HG02870 (cell line): ENCODE measurements around the gene KCNAB1.
"Not testable (repeated sequence)": the region's sequence is repeated elsewhere in the genome, so short reads cannot be mapped to it uniquely, and the experiment has no call there.

ENCODE experiments used
- ATAC-seq: cut with Tn5 transposase; IDR thresholded peaks from one replicate; pipeline ENCODE4 v1.9.1; 2021; ENCODE audit warnings: mild to moderate bottlenecking, moderate library complexity; ENCODE audit not compliant: unreplicated experiment

KCNAB1 gene

GRCh38 chr3:156174229-156174847 is 54.0 kb downstream of the KCNAB1 start:
- no peak for ATAC-seq

GRCh38 chr3:156175570-156175969 is 55.2 kb downstream of the KCNAB1 start:
- no peak for ATAC-seq

GRCh38 chr3:156176048-156176447 is 55.7 kb downstream of the KCNAB1 start:
- ATAC-seq: no peak

- no peak for ATAC-seq
These were observed 56.3 kb downstream of the KCNAB1 start for GRCh38 chr3:156176629-156177210.

GRCh38 chr3:156180077-156180476 is 59.7 kb downstream of the KCNAB1 start:
- ATAC-seq: no peak

- ATAC-seq: no peak
These were observed 61.1 kb downstream of the KCNAB1 start for GRCh38 chr3:156181509-156181908.

DNA sequence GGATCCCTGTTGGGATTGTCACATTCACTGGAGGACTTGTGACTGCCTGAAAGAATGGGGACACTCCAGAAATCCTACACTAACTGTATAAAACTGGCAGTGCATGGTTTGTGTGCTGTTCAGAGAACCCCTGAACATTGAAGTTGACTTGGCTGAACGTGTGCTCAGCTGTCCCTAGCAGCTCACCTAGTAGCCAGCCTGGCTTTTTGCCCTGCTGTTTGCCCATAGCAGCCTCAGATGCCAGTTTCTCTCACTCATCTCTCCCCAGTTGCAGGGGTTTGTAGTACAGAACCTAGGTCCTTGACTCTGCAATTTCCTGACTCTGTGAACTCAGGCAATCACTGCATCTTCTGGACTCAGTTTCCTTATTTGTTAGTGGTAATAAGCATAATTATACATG is 63.0 kb downstream of the KCNAB1 start:
- ATAC-seq: no peak

DNA sequence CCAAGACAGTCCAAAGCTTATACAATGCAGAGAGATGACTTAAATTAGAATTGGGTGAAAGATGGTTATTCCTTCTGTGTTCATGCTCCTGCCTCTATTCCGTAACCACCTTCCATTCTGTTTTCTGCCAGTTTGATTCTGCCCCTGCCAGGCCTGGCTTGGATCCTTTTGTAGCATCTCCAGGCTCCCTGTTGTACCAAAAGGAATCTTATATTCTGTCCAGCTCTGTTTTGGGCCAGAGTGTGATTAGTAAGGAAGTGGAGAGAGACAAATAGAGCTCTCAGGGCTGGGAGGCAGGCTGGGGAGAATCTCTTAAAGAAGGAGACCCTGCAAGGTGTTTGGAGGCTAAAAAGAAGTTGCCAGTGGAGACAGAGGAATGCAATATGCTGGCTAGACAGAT is 63.8 kb downstream of the KCNAB1 start:
- ATAC-seq: no peak

DNA sequence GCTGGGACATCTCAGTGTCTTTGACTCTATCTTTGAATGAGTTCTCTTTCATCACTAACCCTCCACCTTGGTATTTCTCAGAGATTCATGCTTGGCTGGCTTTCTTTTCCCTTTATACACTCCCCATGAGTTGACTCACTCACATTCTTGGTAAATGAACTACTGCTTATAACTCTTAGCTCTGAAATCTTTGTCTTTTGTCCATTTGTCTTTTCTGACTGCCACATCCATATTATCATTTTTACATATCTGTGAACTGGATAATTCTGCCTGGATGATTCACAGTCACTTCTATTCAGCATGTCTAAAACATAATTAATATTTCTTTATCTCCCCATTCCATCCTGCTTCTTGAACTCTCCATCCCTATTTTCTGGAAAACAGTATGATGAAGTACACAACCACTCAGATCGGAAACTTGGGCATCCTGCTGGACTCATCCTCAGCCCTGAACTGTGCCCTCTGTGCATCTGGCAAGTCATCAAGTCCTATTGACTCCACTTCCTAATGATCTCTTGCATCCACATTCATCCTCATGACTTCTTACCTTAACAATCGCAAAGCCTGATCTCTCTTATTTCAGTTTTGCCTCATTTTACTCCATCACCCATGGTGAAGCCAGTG is 66.9 kb downstream of the KCNAB1 start:
- ATAC-seq: no peak

DNA sequence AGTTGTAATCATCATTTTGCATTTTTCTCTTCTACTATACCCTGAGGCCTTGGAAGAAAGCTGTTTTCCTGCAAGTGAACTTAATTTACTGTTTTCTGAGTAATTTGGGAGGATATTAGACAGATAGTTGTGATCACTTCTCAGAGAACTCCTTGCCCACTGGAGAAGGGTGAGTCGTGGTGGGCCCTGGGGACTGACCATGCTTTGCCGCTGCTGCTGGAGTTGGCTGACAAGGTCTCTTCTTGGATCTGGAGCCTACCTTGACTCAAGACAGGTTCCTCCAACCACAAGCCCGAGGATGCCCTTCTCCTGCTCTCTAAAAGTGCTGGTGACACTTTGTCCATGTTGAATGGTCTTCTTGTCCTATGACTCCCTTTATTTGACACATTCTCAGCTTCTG is 68.4 kb downstream of the KCNAB1 start:
- no peak for ATAC-seq

DNA sequence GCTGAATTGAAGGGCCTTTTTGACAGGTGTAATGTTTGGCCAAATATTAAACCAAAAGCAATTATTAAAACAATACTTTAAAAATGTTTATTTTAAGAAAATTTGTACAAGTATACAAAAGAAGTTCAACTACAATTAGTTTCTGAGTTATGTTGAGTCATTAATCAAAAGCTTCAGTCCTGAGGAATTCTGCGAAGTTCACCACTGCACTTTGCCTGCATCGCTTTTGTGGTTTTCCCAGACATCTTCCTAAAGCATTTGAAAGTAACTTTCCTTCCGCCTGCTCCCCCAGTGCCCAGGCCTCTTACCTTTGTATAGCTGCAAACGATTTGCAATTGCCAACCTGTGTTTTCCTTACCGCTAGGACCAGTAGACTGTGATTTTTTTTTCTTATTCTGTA is 69.5 kb downstream of the KCNAB1 start:
- ATAC-seq: no peak

- not testable (repeated sequence) for ATAC-seq
These were observed 74.6 kb downstream of the KCNAB1 start for GRCh38 chr3:156194945-156195344.

GRCh38 chr3:156197152-156197551 is 76.8 kb downstream of the KCNAB1 start:
- ATAC-seq: not testable (repeated sequence)

DNA sequence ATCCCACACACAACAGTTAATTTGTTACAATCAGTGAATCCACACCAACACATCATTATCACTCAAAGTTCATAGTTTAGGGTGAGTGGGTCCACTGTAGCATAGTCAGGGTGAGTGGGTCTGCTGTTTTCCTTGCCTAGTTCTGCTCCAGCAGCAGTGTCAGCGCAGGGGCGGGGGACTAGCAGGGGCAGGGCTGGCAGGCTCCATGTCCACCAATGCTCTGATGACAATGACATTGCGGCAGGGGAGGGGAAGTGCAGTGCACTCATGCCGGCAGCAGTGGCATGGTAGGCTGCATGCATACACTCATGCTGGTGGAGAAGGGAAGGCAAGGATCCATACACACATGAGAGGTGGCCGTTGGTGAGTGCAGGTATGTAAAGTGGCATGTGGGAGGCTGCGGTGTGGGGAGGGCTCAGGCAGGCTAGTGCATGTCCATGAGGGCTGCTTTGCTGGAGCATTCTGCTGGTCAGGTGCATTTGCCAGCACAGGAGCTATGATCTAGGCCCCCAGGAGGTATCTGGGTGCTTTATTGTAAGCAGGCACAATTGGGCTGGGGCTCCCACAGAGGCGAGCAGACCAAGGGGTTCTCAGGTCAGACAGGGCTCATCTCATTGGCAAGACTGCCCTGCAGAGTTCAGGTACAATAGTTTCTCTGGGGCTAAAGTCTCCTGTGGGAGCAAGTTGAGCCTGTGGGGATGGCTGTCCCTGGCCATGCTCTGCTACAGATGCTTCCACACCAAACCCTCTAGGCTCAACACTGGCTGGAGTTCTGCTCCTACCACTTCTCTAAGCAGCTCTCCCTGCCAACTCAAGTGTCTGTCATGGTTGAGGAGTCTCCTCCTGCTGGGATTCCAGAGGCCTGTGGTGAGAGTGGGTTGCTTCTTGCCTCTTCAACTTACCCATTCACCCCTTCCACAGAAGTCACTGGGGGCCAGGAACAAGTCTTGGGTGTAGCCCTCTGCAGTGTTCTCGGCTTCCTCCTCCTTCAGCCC is 81.3 kb downstream of the KCNAB1 start:
- ATAC-seq: no peak

DNA sequence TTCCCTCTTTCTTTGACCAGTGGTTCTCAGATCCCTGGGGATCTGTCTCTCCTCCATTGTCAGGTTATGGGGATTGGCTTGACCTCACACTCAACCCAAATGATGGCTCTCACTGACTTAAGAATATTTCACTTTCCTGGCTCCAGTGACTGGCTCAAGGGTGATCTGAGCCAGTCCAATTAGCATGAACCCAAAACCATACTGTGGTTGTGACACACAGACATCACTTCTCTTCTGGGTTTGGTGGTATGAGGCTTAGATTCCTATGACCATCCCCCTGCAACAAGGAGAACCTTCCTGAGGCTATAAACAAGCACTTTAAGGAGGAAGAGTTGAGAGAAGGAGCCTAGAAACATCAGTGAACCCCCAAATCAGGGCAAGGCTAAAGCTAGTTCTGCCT is 85.8 kb downstream of the KCNAB1 start:
- no peak for ATAC-seq

DNA sequence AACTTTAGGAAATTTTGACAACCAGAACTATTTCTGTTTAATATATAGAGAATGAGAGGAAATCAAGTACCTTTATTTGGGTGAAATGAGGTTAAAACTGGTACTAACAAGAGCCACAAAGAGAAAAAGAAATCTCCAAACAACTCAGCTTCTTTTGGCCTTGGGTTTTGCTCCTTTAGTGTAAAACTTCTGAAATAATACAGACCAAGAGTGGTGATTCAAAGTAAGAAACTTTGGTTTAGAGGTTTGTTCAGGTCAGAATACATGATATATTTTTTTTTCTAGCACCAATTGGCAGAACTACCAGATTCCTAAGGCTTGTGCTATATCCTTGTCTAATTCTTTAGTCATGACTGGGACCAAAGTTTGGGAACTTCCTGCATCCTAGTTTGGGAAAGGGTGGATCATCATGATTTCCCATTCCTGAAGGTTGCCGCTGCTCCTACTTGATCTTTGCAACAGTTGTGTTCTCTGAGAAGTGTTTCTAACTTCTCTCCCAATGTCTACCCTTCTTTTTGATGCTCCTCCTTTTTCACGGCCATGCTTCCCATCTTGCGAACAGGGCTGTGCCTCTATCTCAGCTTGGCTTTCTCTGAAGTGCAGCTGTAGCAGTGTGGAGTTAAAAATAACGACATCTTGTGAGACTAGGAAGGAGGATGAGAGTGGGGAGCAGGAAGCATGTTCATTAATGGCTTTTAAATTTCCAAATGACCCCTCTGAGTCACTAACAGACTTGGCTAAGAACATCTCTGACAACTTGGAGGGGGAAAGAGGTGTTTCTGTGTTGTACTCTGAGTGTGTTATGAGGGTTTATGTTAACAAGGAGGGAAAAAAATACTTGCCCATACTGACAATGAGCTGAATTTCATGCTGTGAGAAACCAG is 87.7 kb downstream of the KCNAB1 start:
- no peak for ATAC-seq

DNA sequence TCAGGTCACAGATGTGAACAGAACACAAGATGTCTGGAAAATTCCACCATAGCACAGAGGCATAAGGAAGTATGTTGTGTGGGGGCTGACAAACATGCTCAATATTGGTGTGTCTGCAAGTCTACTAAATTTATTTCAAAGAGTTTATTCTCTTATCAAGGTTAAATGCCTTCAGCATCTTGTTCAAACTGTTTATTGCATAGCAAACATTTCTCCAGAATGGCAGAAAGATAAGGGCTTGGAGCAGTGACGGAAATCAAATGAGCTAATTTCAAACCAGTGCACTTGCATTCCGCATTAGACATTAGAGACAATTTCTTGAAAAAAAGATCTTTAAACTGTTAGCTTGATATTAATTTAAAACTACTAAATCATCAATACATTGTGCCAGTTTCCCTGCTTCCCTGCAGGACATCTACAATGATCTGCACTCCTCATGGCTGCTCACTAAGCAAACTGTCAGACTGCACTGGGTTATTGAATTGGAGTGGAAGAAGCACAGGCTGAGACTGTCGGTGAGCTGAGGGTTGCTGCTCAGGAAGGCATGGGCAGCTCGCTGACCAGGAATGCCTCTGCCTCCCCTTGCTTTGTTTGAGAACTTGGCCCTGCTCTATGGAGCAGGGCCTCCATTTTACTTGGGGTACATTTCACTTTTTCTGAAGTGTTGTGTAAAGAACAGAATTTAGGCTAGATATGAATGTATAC is 89.4 kb downstream of the KCNAB1 start:
- ATAC-seq: no peak

GRCh38 chr3:156211583-156211982 is 91.2 kb downstream of the KCNAB1 start:
- ATAC-seq: no peak

DNA sequence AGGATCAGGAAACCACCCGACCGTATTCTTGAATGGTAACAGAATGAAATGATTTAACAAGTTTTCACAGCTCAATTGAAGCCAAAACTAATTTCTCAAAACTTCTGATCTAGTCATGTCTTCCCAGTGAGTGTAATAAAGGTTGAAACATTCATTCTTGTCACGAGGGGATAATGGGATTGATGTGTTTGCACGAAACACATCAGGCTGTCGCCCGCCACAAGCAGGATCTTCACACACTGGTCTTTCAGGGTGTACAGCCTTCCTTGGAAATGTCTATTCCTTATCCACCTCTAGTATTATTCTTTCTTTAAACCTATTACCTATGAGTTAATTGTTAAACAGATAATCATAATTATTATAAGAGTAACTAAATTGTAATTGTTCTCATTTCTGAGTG is 94.3 kb downstream of the KCNAB1 start:
- ATAC-seq: no peak

- no peak for ATAC-seq
These were observed 95.4 kb downstream of the KCNAB1 start for GRCh38 chr3:156215751-156216150.
